H9 (cell line): ENCODE measurements around the gene FPGS. TPM values are rescaled to one million over a fixed set of nuclear protein-coding genes. Genes with fewer than 3 reads are reported as not detected.
A peak's percentile ranks its signal among the peaks of the same experiment; 100 is the strongest.
"Not testable (repeated sequence)": the region's sequence is repeated elsewhere in the genome, so short reads cannot be mapped to it uniquely, and the experiment has no call there.

ENCODE experiments used
- DNase-seq: peaks from one replicate; pipeline ENCODE4 v3.0.0-alpha.2; 2017
- H2AFZ ChIP-seq: one replicate; pipeline ENCODE4 v1.6.1; 2013; ENCODE audit warnings: mild to moderate bottlenecking, low read length, control low read depth, moderate library complexity
- H2AK5ac ChIP-seq: 2 replicates; pipeline ENCODE4 v1.6.1; 2013; ENCODE audit warnings: low read length, control low read depth, mixed read lengths; ENCODE audit not compliant: insufficient read length
- H2BK120ac ChIP-seq: one replicate; pipeline ENCODE4 v1.6.1; 2013; ENCODE audit warnings: low read depth, mild to moderate bottlenecking, low read length, control low read depth, inconsistent platforms; ENCODE audit not compliant: poor library complexity, severe bottlenecking
- H2BK12ac ChIP-seq: 2 replicates; pipeline ENCODE4 v1.6.1; 2013; ENCODE audit warnings: low read length, control low read depth, mixed read lengths, low read depth; ENCODE audit not compliant: insufficient read length
- H2BK15ac ChIP-seq: 2 replicates; pipeline ENCODE4 v1.6.1; 2013; ENCODE audit warnings: low read depth, low read length, control low read depth
- H2BK20ac ChIP-seq: one replicate; pipeline ENCODE4 v1.6.1; 2013; ENCODE audit warnings: low read depth, mild to moderate bottlenecking, low read length, control low read depth, inconsistent platforms; ENCODE audit not compliant: poor library complexity, severe bottlenecking
- H2BK5ac ChIP-seq: 2 replicates; pipeline ENCODE4 v1.6.1; 2013; ENCODE audit warnings: low read length, control low read depth, mixed read lengths; ENCODE audit not compliant: insufficient read length
- H3K14ac ChIP-seq: 2 replicates; pipeline ENCODE4 v1.6.1; 2013; ENCODE audit warnings: low read length, control low read depth; ENCODE audit not compliant: insufficient read depth
- H3K18ac ChIP-seq: 2 replicates; pipeline ENCODE4 v1.6.1; 2013; ENCODE audit warnings: low read depth, mild to moderate bottlenecking, mixed read lengths, low read length, control low read depth; ENCODE audit not compliant: insufficient read length
- H3K23ac ChIP-seq: 2 replicates; pipeline ENCODE4 v1.6.1; 2013; ENCODE audit warnings: low read length, control low read depth, mixed read lengths, low read depth; ENCODE audit not compliant: insufficient read length
- H3K23me2 ChIP-seq: 2 replicates; pipeline ENCODE4 v1.6.1; 2013; ENCODE audit warnings: low read depth, mild to moderate bottlenecking, mixed read lengths, low read length, control low read depth; ENCODE audit not compliant: insufficient read length, poor library complexity, severe bottlenecking
- H3K27ac ChIP-seq: 2 replicates; pipeline ENCODE4 v1.5.1; 2013; ENCODE audit warnings: low read length, control low read depth, mixed read lengths, low read depth; ENCODE audit not compliant: insufficient read length
- H3K27me3 ChIP-seq: 2 replicates; pipeline ENCODE4 v1.6.1; 2013; ENCODE audit warnings: low read length, control low read depth, inconsistent platforms; ENCODE audit not compliant: insufficient read depth
- H3K4ac ChIP-seq: 2 replicates; pipeline ENCODE4 v1.6.1; 2013; ENCODE audit warnings: low read depth, mild to moderate bottlenecking, control low read depth, inconsistent platforms, low read length, moderate library complexity
- H3K4me1 ChIP-seq: 2 replicates; pipeline ENCODE4 v1.6.1; 2013; ENCODE audit warnings: low read length, control low read depth, inconsistent platforms; ENCODE audit not compliant: insufficient read depth
- H3K4me2 ChIP-seq: 2 replicates; pipeline ENCODE4 v1.6.1; 2013; ENCODE audit warnings: low read length, control low read depth, mixed read lengths; ENCODE audit not compliant: insufficient read length, insufficient read depth
- H3K56ac ChIP-seq: 2 replicates; pipeline ENCODE4 v1.6.1; 2013; ENCODE audit warnings: low read depth, mild to moderate bottlenecking, mixed read lengths, low read length, control low read depth; ENCODE audit not compliant: insufficient read length
- H3K79me1 ChIP-seq: 2 replicates; pipeline ENCODE4 v1.6.1; 2013; ENCODE audit warnings: low read depth, mild to moderate bottlenecking, moderate library complexity, low read length, control low read depth, inconsistent platforms; ENCODE audit not compliant: insufficient read depth, poor library complexity, severe bottlenecking
- H3K79me2 ChIP-seq: 2 replicates; pipeline ENCODE4 v1.6.1; 2013; ENCODE audit warnings: low read length, control low read depth, inconsistent platforms; ENCODE audit not compliant: insufficient read depth
- H3K9ac ChIP-seq: 2 replicates; pipeline ENCODE4 v1.6.1; 2013; ENCODE audit warnings: low read length, control low read depth, mixed read lengths; ENCODE audit not compliant: insufficient read length; ENCODE audit errors: extremely low read depth
- H3K9me3 ChIP-seq: one replicate; pipeline ENCODE4 v1.6.1; 2013; ENCODE audit warnings: low read depth, low read length, inconsistent platforms; ENCODE audit not compliant: control insufficient read depth
- H3T11ph ChIP-seq: one replicate; pipeline ENCODE4 v1.6.1; 2013; ENCODE audit warnings: mild to moderate bottlenecking, low read length, control low read depth, inconsistent platforms
- H4K20me1 ChIP-seq: one replicate; pipeline ENCODE4 v1.6.1; 2013; ENCODE audit not compliant: control insufficient read depth, insufficient read length, insufficient read depth
- H4K5ac ChIP-seq: 2 replicates; pipeline ENCODE4 v1.6.1; 2013; ENCODE audit warnings: low read depth, mild to moderate bottlenecking, mixed read lengths, low read length, control low read depth; ENCODE audit not compliant: insufficient read length
- H4K8ac ChIP-seq: replicated peaks from 2 replicates; pipeline ENCODE4 v1.6.1; 2013; ENCODE audit warnings: low read length, control low read depth, mixed read lengths, low read depth; ENCODE audit not compliant: insufficient read length
- H4K91ac ChIP-seq: 2 replicates; pipeline ENCODE4 v1.6.1; 2013; ENCODE audit warnings: low read depth, mild to moderate bottlenecking, moderate library complexity, mixed read lengths, low read length, control low read depth; ENCODE audit not compliant: insufficient read length
- H3K27ac Mint-ChIP-seq, 3 experiments: 2 replicates in 2 of 3; 3 replicates in 1 of 3; pipeline ENCODE4 v1.8.0; 2020 to 2021; ENCODE audit warnings: mixed read lengths in 3 of 3, mild to moderate bottlenecking in 1 of 3, moderate library complexity in 1 of 3
- H3K27me3 Mint-ChIP-seq: 2 replicates; pipeline ENCODE4 v1.8.0; 2021; ENCODE audit warnings: low read depth, mild to moderate bottlenecking, moderate library complexity, mixed read lengths
- H3K36me3 Mint-ChIP-seq, 3 experiments: 2 replicates in 2 of 3; 3 replicates in 1 of 3; pipeline ENCODE4 v1.8.0; 2020 to 2021; ENCODE audit warnings: low read depth in 3 of 3, mixed read lengths in 3 of 3; ENCODE audit not compliant: insufficient read depth in 1 of 3
- H3K4me1 Mint-ChIP-seq, 2 experiments: 2 replicates each; pipeline ENCODE4 v1.8.0; 2020; ENCODE audit warnings: mixed read lengths in 2 of 2
- H3K4me3 Mint-ChIP-seq, 2 experiments: 2 replicates in 1 of 2; 3 replicates in 1 of 2; pipeline ENCODE4 v1.8.0; 2020 to 2021; ENCODE audit warnings: mild to moderate bottlenecking in 2 of 2, mixed read lengths in 2 of 2, moderate library complexity in 1 of 2
- H3K9me3 Mint-ChIP-seq, 2 experiments: 2 replicates in 1 of 2; 3 replicates in 1 of 2; pipeline ENCODE4 v1.8.0; 2020; ENCODE audit warnings: mild to moderate bottlenecking in 2 of 2, mixed read lengths in 2 of 2, moderate library complexity in 1 of 2
- WGBS: extraction: QIAGEN DNeasy Blood & Tissue Kit; methylation state at CpG from one replicate; pipeline ENCODE4 v1.1.7; 2013; ENCODE audit warnings: missing lambda C conversion rate, low lambda C conversion rate, mixed read lengths; ENCODE audit not compliant: insufficient read length; ENCODE audit errors: extremely low coverage; 5-methylcytosine and 5-hydroxymethylcytosine counted together
- total RNA-seq: library from RNA; stranded (reverse); gene quantifications from 2 replicates; pipeline ENCODE4 v1.2.1, GENCODE V29; 2021
- TF ChIP-seq, protein P1 (sequence below): fragments of 200-600 bp; sonication (generic); conservative IDR thresholded peaks from 3 replicates; pipeline ENCODE4 v1.8.0; 2021; ENCODE audit warnings: antibody characterized with exemption, mild to moderate bottlenecking

Gene FPGS
- total RNA-seq, 1 experiment from 2014 or later, result 68.4 TPM

DNA sequence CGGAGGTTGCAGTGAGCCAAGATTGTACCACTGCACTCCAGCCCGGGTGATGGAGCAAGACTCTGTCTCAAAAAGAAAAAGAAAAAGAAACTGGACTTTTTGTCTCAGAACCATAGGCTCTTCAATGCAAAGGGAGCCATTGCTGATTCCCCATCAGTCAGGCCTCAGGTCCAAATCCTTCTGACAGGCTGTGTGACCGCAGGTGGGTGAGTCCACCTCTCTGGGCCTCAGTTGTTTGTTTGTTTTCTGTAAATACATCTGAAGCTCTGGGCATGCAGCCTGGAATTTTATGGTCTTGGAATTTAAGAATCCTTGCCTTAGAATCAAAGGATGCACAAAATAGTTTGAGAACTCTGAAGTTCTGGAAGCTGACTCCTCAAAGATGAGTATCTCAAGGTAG lies 46.4 kb upstream of the FPGS start:
- Histone ChIP-seq H3K79me2 (no peaks in the 10 kb centered on the region), H4K20me1 (no peaks in the 10 kb centered on the region), H3K4ac (no peak overlapping the region), H3K4me1 (peaks cover 3% of the 10 kb centered on the region; the same call in 1 of the 2 replicates), H2BK5ac (no peak overlapping the region), H3K23me2 (peaks cover 6% of the 10 kb centered on the region), H3K56ac (no peak overlapping the region), H3K27ac (no peak overlapping the region), H2BK12ac (no peak overlapping the region), H3K9me3 (no peaks in the 10 kb centered on the region), H3K14ac (no peak overlapping the region), H3K18ac (no peak overlapping the region), H2AFZ (no peak overlapping the region), H2BK20ac (no peak overlapping the region), H3K79me1 (no peaks in the 10 kb centered on the region), H4K91ac (no peak overlapping the region), H2BK15ac (no peak overlapping the region), H3T11ph (no peak overlapping the region), H3K4me2 (no peak overlapping the region), H3K27me3 (no peaks in the 10 kb centered on the region; the same call in 1 of the 2 replicates), H3K23ac (no peak overlapping the region), H4K5ac (no peak overlapping the region), H3K9ac (no peak overlapping the region), H2BK120ac (no peak overlapping the region), H4K8ac (no peak overlapping the region), H2AK5ac (no peak overlapping the region)
- Mint-ChIP-seq H3K4me3 (peak overlapping the region in 1 of 2 experiments; percentile 76; a peak in 1 of 5 replicates), H3K27ac (no peak overlapping the region), H3K9me3 (no peaks in the 10 kb centered on the region), H3K36me3 (no peaks in the 10 kb centered on the region), H3K4me1 (peaks cover 5 to 9% of the 10 kb centered on the region in 2 experiments; a peak in 3 of 4 replicates), H3K27me3 (peaks cover 52% of the 10 kb centered on the region)
- no peak for DNase-seq
- TF ChIP-seq, protein P1, sequence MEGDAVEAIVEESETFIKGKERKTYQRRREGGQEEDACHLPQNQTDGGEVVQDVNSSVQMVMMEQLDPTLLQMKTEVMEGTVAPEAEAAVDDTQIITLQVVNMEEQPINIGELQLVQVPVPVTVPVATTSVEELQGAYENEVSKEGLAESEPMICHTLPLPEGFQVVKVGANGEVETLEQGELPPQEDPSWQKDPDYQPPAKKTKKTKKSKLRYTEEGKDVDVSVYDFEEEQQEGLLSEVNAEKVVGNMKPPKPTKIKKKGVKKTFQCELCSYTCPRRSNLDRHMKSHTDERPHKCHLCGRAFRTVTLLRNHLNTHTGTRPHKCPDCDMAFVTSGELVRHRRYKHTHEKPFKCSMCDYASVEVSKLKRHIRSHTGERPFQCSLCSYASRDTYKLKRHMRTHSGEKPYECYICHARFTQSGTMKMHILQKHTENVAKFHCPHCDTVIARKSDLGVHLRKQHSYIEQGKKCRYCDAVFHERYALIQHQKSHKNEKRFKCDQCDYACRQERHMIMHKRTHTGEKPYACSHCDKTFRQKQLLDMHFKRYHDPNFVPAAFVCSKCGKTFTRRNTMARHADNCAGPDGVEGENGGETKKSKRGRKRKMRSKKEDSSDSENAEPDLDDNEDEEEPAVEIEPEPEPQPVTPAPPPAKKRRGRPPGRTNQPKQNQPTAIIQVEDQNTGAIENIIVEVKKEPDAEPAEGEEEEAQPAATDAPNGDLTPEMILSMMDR, result no peak
- no CpG with 5 or more reads among the region's 3 CpGs for WGBS

DNA sequence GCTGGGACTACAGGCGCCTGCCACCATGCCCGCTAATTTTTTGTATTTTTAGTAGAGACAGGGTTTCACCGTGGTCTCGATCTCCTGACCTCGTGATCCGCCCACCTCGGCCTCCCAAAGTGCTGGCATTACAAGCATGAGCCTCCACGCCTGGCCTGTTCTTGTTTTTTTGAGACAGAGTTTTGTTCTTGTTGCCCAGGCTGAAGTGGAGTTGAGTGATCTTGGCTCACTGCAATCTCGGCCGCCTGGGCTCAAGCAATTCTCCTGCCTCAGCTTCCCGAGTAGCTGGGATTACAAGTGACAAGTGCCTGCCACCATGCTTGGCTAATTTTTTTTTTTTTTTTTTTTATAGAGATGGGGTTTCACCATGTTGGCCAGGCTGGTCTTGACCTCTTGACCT lies 45.9 kb upstream of the FPGS start:
- H3K9me3 ChIP-seq, H3K23me2 ChIP-seq, H3T11ph ChIP-seq, H3K56ac ChIP-seq, H2BK12ac ChIP-seq, H2BK120ac ChIP-seq, H3K4me1 ChIP-seq, H2BK20ac ChIP-seq, H3K14ac ChIP-seq, H2AFZ ChIP-seq, H3K27ac Mint-ChIP-seq, H3K4me2 ChIP-seq, H2BK15ac ChIP-seq, H3K27ac ChIP-seq, H3K27me3 ChIP-seq, H3K79me1 ChIP-seq, H3K36me3 Mint-ChIP-seq, H4K20me1 ChIP-seq, H3K9ac ChIP-seq, H3K4me3 Mint-ChIP-seq, H3K23ac ChIP-seq, H3K9me3 Mint-ChIP-seq, H4K5ac ChIP-seq, H3K18ac ChIP-seq, H3K4ac ChIP-seq, H3K79me2 ChIP-seq, H2BK5ac ChIP-seq, H2AK5ac ChIP-seq, H4K8ac ChIP-seq, DNase-seq, H4K91ac ChIP-seq: not testable (repeated sequence)
- H3K4me1 Mint-ChIP-seq, result peaks cover 9 to 11% of the 10 kb centered on the region in 2 experiments
- H3K27me3 Mint-ChIP-seq, result peaks cover 48% of the 10 kb centered on the region
- no CpG with 5 or more reads among the region's 11 CpGs for WGBS
